WI38 (cell line): ENCODE results near the gene PLCD1.
"Not testable (repeated sequence)": the region's sequence is repeated elsewhere in the genome, so short reads cannot be mapped to it uniquely, and the experiment has no call there.

Source experiments
- H3K4me3 ChIP-seq: 2 replicates; pipeline ENCODE4 v1.5.1; 2011; ENCODE audit warnings: low read depth, mild to moderate bottlenecking, control low read depth, low read length
- CTCF ChIP-seq: IDR thresholded peaks from 2 replicates; pipeline ENCODE4 v1.5.1; 2012; ENCODE audit warnings: low read depth, mild to moderate bottlenecking, control low read depth, low read length

The PLCD1 gene

GRCh38 chr3:37980462-37981347 is 48.7 kb downstream of the PLCD1 start:
- TF ChIP-seq CTCF = no peak
- H3K4me3 ChIP-seq = no peak overlapping the region

- no peak overlapping the region for H3K4me3 ChIP-seq
- no peak for TF ChIP-seq CTCF
Measured at GRCh38 chr3:37979541-37980461, 49.6 kb downstream of the PLCD1 start.

- H3K4me3 ChIP-seq = no peak overlapping the region
- TF ChIP-seq CTCF = peak; percentile 75
Measured at GRCh38 chr3:37974121-37975083, 55.0 kb downstream of the PLCD1 start.

GRCh38 chr3:37973246-37974054 is 56.0 kb downstream of the PLCD1 start:
- no peak for TF ChIP-seq CTCF
- H3K4me3 ChIP-seq = no peak overlapping the region

- not testable (repeated sequence) for H3K4me3 ChIP-seq
Measured at GRCh38 chr3:37972056-37972455, 57.4 kb downstream of the PLCD1 start.

GRCh38 chr3:37971467-37971866 is 58.0 kb downstream of the PLCD1 start:
- TF ChIP-seq CTCF = no peak

More at GRCh38 chr3:37971467-37971866, 58.0 kb downstream of the PLCD1 start:
- no peak overlapping the region for H3K4me3 ChIP-seq
